ENCODE measurements around the gene SBF2. TPM values are rescaled to one million over a fixed set of nuclear protein-coding genes. Genes with fewer than 3 reads are reported as not detected.

SBF2 gene
- polyA plus RNA-seq, 1 donor from 2014 or later, result 53.4 TPM

- H3K27ac ChIP-seq (ENCODE audit: low read length), result no peak overlapping the region
- no peak overlapping the region for H2AFZ ChIP-seq (ENCODE audit: low read depth, low read length)
- no peak overlapping the region for H3K4me3 ChIP-seq (ENCODE audit: low read length)
Measured at GRCh38 chr11:9992306-9992705, 301.7 kb downstream of the SBF2 start.

GRCh38 chr11:9990221-9990973 lies 303.6 kb downstream of the SBF2 start:
- Histone ChIP-seq H3K36me3 (ENCODE audit: insufficient read depth, low read length) (no peaks in the 10 kb centered on the region), H3K27me3 (ENCODE audit: insufficient read depth, low read depth, low read length) (no peaks in the 10 kb centered on the region), H3K27ac (ENCODE audit: low read length) (no peak overlapping the region), H3K9me3 (ENCODE audit: low read length) (peaks cover 3% of the 10 kb centered on the region), H3K79me2 (replicated peaks; ENCODE audit: insufficient read depth, low read length) (no peaks in the 10 kb centered on the region), H3K9ac (ENCODE audit: low read length) (no peak overlapping the region), H2AFZ (ENCODE audit: low read depth, low read length) (no peak overlapping the region), H3K4me2 (ENCODE audit: low read length) (no peak overlapping the region), H3K9me2 (ENCODE audit: insufficient read depth, low read length) (no peaks in the 10 kb centered on the region), H4K20me1 (ENCODE audit: insufficient read depth) (no peaks in the 10 kb centered on the region), H3K4me3 (ENCODE audit: low read length) (no peak overlapping the region), H3F3A (ENCODE audit: insufficient read depth, low read length, poor library complexity, severe bottlenecking) (no peaks in the 10 kb centered on the region)
- no peak for TF ChIP-seq REST (IDR thresholded peaks at IDR 0.05; ENCODE audit: borderline replicate concordance)
- no peak for TF ChIP-seq SMC3 (conservative IDR thresholded peaks at IDR 0.05; ENCODE audit: poor library complexity)
- TF ChIP-seq EP300 (conservative IDR thresholded peaks at IDR 0.05; ENCODE audit: poor library complexity, severe bottlenecking), result no peak
- no peak for TF ChIP-seq MXI1 (conservative IDR thresholded peaks at IDR 0.05; ENCODE audit: poor library complexity, severe bottlenecking)

More at GRCh38 chr11:9992306-9992705, 301.7 kb downstream of the SBF2 start:
- Histone ChIP-seq H3K36me3 (ENCODE audit: insufficient read depth, low read length) (no peaks in the 10 kb centered on the region), H3F3A (ENCODE audit: insufficient read depth, low read length, poor library complexity, severe bottlenecking) (no peaks in the 10 kb centered on the region), H3K9me2 (ENCODE audit: insufficient read depth, low read length) (no peaks in the 10 kb centered on the region), H3K4me2 (ENCODE audit: low read length) (no peak overlapping the region), H3K79me2 (replicated peaks; ENCODE audit: insufficient read depth, low read length) (no peaks in the 10 kb centered on the region), H3K27me3 (ENCODE audit: insufficient read depth, low read depth, low read length) (no peaks in the 10 kb centered on the region), H3K9me3 (ENCODE audit: low read length) (peaks cover 3% of the 10 kb centered on the region), H3K9ac (ENCODE audit: low read length) (no peak overlapping the region), H4K20me1 (ENCODE audit: insufficient read depth) (no peaks in the 10 kb centered on the region)
- TF ChIP-seq EZH2 (IDR thresholded peaks at IDR 0.05; ENCODE audit: borderline replicate concordance, insufficient read depth, low read length, poor library complexity, severe bottlenecking), result no peak
- no peak for TF ChIP-seq EP300 (conservative IDR thresholded peaks at IDR 0.05; ENCODE audit: poor library complexity, severe bottlenecking)
- TF ChIP-seq REST (IDR thresholded peaks at IDR 0.05; ENCODE audit: borderline replicate concordance), result no peak
- no peak for TF ChIP-seq MXI1 (conservative IDR thresholded peaks at IDR 0.05; ENCODE audit: poor library complexity, severe bottlenecking)
- no peak for TF ChIP-seq POLR2AphosphoS5 (IDR thresholded peaks at IDR 0.05)
- no peak for TF ChIP-seq TAF1 (IDR thresholded peaks at IDR 0.05; ENCODE audit: low read depth)
- TF ChIP-seq CTCF (IDR thresholded peaks at IDR 0.05; ENCODE audit: poor library complexity, severe bottlenecking), result no peak
- no peak for TF ChIP-seq RAD21 (conservative IDR thresholded peaks at IDR 0.05)
- no peak for TF ChIP-seq SMC3 (conservative IDR thresholded peaks at IDR 0.05; ENCODE audit: poor library complexity)
